Liver (tissue), 9 donors: ENCODE results near the gene ITGB7. TPM values are rescaled to one million over a fixed set of nuclear protein-coding genes. Genes with fewer than 3 reads are reported as not detected.

Experiments
- DNase-seq: peaks from one replicate; pipeline ENCODE4 v3.0.0-alpha.2; 2017; ENCODE audit warnings: low spot score
- H3K27ac ChIP-seq, 2 donors: one replicate each; pipeline ENCODE4 v1.7.0; 2013; ENCODE audit warnings: inconsistent platforms in 2 of 2, low read length in 2 of 2, control low read depth in 1 of 2, low read depth in 1 of 2, mild to moderate bottlenecking in 1 of 2
- H3K27me3 ChIP-seq, 4 donors: one replicate each; pipeline versions ENCODE4 v1.6.1 to v1.7.0; 2013; ENCODE audit warnings: low read length in 3 of 4, inconsistent platforms in 1 of 4, mild to moderate bottlenecking in 1 of 4, moderate library complexity in 1 of 4; ENCODE audit not compliant: control insufficient read depth in 4 of 4, insufficient read depth in 4 of 4
- H3K36me3 ChIP-seq, 4 donors: one replicate each; pipeline versions ENCODE4 v1.6.1 to v1.7.0; 2013; ENCODE audit warnings: low read length in 3 of 4, mild to moderate bottlenecking in 3 of 4, low read depth in 1 of 4, moderate library complexity in 1 of 4; ENCODE audit not compliant: control insufficient read depth in 4 of 4, insufficient read depth in 3 of 4
- H3K4me1 ChIP-seq, 4 donors: one replicate each; pipeline versions ENCODE4 v1.6.1 to v1.7.0; 2013; ENCODE audit warnings: low read length in 3 of 4, mild to moderate bottlenecking in 3 of 4, moderate library complexity in 1 of 4; ENCODE audit not compliant: control insufficient read depth in 4 of 4, insufficient read depth in 4 of 4
- H3K4me3 ChIP-seq, 3 donors: one replicate each; pipeline versions ENCODE4 v1.6.1 to v1.7.0; 2013; ENCODE audit warnings: low read length in 3 of 3, control low read depth in 1 of 3, low read depth in 1 of 3, mild to moderate bottlenecking in 1 of 3
- H3K9ac ChIP-seq, 2 donors: one replicate each; pipeline ENCODE4 v1.7.0; 2013; ENCODE audit warnings: low read length in 2 of 2, mild to moderate bottlenecking in 2 of 2, moderate library complexity in 2 of 2, control low read depth in 1 of 2, low read depth in 1 of 2
- H3K9me3 ChIP-seq, 4 donors: one replicate each; pipeline versions ENCODE4 v1.6.1 to v1.7.0; 2013; ENCODE audit warnings: low read length in 3 of 4; ENCODE audit not compliant: control insufficient read depth in 4 of 4
- EGR1 ChIP-seq, 2 donors: IDR thresholded peaks; 2 replicates each; pipeline ENCODE4 v1.6.1; 2016 to 2018; ENCODE audit warnings: antibody characterized with exemption in 2 of 2, low read depth in 2 of 2
- FOXA1 ChIP-seq: IDR thresholded peaks from 2 replicates; pipeline ENCODE4 v1.6.1; 2016; ENCODE audit warnings: antibody characterized with exemption
- FOXA2 ChIP-seq: IDR thresholded peaks from 2 replicates; pipeline ENCODE4 v1.6.1; 2016; ENCODE audit warnings: antibody characterized with exemption
- GABPA ChIP-seq, 2 donors: IDR thresholded peaks in 1 of 2; conservative IDR thresholded peaks in 1 of 2; 2 replicates each; pipeline ENCODE4 v1.6.1; 2016; ENCODE audit warnings: antibody characterized with exemption in 2 of 2, mild to moderate bottlenecking in 1 of 2, moderate library complexity in 1 of 2
- HNF4A ChIP-seq, 2 donors: conservative IDR thresholded peaks; 2 replicates each; pipeline ENCODE4 v1.6.1; 2016; ENCODE audit warnings: antibody characterized with exemption in 2 of 2, mild to moderate bottlenecking in 2 of 2
- HNF4G ChIP-seq: IDR thresholded peaks from 2 replicates; pipeline ENCODE4 v1.6.1; 2016; ENCODE audit warnings: antibody characterized with exemption
- JUND ChIP-seq, 2 donors: IDR thresholded peaks; 2 replicates each; pipeline ENCODE4 v1.6.1; 2016; ENCODE audit warnings: antibody characterized with exemption in 2 of 2
- NR2F2 ChIP-seq: IDR thresholded peaks from 2 replicates; pipeline ENCODE4 v1.6.1; 2016; ENCODE audit warnings: antibody characterized with exemption
- REST ChIP-seq: IDR thresholded peaks from 2 replicates; pipeline ENCODE4 v1.6.1; 2016; ENCODE audit warnings: antibody characterized with exemption, mild to moderate bottlenecking
- RXRA ChIP-seq, 2 donors: IDR thresholded peaks; 2 replicates each; pipeline ENCODE4 v1.6.1; 2017 to 2018; ENCODE audit warnings: antibody characterized with exemption in 2 of 2, mild to moderate bottlenecking in 1 of 2
- SP1 ChIP-seq: IDR thresholded peaks from 2 replicates; pipeline ENCODE4 v1.6.1; 2018; ENCODE audit warnings: antibody characterized with exemption, mild to moderate bottlenecking
- TAF1 ChIP-seq: conservative IDR thresholded peaks from 2 replicates; pipeline ENCODE4 v1.6.1; 2016; ENCODE audit warnings: antibody characterized with exemption, mild to moderate bottlenecking
- YY1 ChIP-seq: IDR thresholded peaks from 2 replicates; pipeline ENCODE4 v1.6.1; 2016; ENCODE audit warnings: antibody characterized with exemption, mild to moderate bottlenecking
- ZBTB33 ChIP-seq: IDR thresholded peaks from 2 replicates; pipeline ENCODE4 v1.6.1; 2016; ENCODE audit warnings: antibody characterized with exemption
- WGBS: extraction: QIAGEN DNeasy Blood & Tissue Kit; methylation state at CpG from one replicate; pipeline ENCODE4 v1.1.7; 2013; 5-methylcytosine and 5-hydroxymethylcytosine counted together
- polyA plus RNA-seq, 2 donors: library from polyadenylated mRNA; stranded (reverse) in 1 of 2; unstranded in 1 of 2; fragments of 200-250 nt in 1 of 2; fragments of >200 nt in 1 of 2; fragmentation: Nextera tagmentation in 1 of 2; extraction: Ambion mirVana in 1 of 2; gene quantifications; one replicate each; pipeline versions ENCODE4 v1.2.1 to v1.2.3, GENCODE V29; 2013 to 2015
- total RNA-seq, 2 donors: library from RNA; depleted of rRNA; stranded (reverse); fragments of >200 nt; gene quantifications; one replicate each; pipeline ENCODE4 v1.2.3, GENCODE V29; 2014
- TF ChIP-seq, protein P1 (sequence below): IDR thresholded peaks from 2 replicates; pipeline ENCODE4 v1.6.1; 2016; ENCODE audit warnings: antibody characterized with exemption
- TF ChIP-seq, protein P2 (sequence below): fragments of 150-350 bp; IDR thresholded peaks from 2 replicates; pipeline ENCODE4 v1.5.1; 2017; ENCODE audit warnings: improper control_type of control experiment, low read depth, low read length; ENCODE audit not compliant: missing input control
- TF ChIP-seq, protein P3 (sequence below): IDR thresholded peaks from 2 replicates; pipeline ENCODE4 v1.6.1; 2016; ENCODE audit warnings: antibody characterized with exemption
- donor health status: healthy.
- donor health status: healthy.
- donor health status: healthy.
- donor health status: healthy.
- donor health status: healthy.

ITGB7 gene
- total and polyA plus RNA-seq, 4 donors, result 1.7 to 2.4 (median 2.1) TPM

DNA sequence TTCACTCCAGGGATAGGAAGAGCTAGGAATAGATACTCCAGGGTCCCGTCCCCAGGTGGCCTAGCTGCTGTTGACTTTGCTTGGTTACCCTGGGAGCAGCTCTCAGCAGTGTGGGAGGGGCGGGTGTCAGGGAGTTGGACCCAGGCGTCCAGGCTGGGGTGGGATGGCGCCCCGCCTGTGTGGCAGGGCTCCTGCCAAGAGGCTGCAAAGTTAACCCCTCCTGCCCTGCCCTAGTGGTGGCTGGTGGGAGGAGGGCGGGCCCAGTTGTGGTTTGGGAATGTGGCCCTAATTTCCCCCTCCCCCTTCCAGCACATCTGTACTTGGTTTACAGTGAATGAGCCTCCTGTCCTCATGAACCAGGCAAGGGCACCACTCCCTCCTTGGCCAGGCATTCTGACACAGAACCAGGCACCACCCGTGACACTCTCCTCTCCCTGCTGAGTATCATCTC, 26.6 kb upstream of the ITGB7 start:
- no peak overlapping the region for H3K27ac ChIP-seq
- no peak for DNase-seq
- peaks cover 0 to 15% (median 0%) of the 10 kb centered on the region in 4 donors for H3K27me3 ChIP-seq
- H3K4me1 ChIP-seq, result peaks cover 0 to 4% (median 2%) of the 10 kb centered on the region in 4 donors
- no peak overlapping the region for H3K4me3 ChIP-seq
- no peaks in the 10 kb centered on the region for H3K36me3 ChIP-seq
- no peak overlapping the region for H3K9ac ChIP-seq
- WGBS, result 42% methylated on average over 7 of the region's 7 CpGs
- H3K9me3 ChIP-seq, result no peaks in the 10 kb centered on the region
- no peak for TF ChIP-seq EGR1 (IDR thresholded peaks at IDR 0.05; ENCODE audit: low read depth in 2 of 2)

- Histone ChIP-seq H3K9me3 (no peaks in the 10 kb centered on the region), H3K27me3 (peaks cover 0 to 15% (median 0%) of the 10 kb centered on the region in 4 donors), H3K4me1 (peaks cover 0 to 4% (median 2%) of the 10 kb centered on the region in 4 donors), H3K36me3 (no peaks in the 10 kb centered on the region), H3K4me3 (peak overlapping the region in 1 of 3 donors; percentile 49), H3K9ac (no peak overlapping the region), H3K27ac (no peak overlapping the region)
- DNase-seq, result no peak
- no peak for TF ChIP-seq FOXA1
- TF ChIP-seq ZBTB33, result no peak
- TF ChIP-seq, protein P1, sequence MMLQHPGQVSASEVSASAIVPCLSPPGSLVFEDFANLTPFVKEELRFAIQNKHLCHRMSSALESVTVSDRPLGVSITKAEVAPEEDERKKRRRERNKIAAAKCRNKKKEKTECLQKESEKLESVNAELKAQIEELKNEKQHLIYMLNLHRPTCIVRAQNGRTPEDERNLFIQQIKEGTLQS, result no peak
- no peak for TF ChIP-seq JUND (IDR thresholded peaks at IDR 0.05)
- no peak for TF ChIP-seq HNF4A (conservative IDR thresholded peaks at IDR 0.05)
- TF ChIP-seq GABPA (IDR thresholded peaks at IDR 0.05 in 1 of 2, conservative IDR thresholded peaks at IDR 0.05 in 1 of 2), result no peak
- no peak for TF ChIP-seq FOXA2
- TF ChIP-seq, protein P2, sequence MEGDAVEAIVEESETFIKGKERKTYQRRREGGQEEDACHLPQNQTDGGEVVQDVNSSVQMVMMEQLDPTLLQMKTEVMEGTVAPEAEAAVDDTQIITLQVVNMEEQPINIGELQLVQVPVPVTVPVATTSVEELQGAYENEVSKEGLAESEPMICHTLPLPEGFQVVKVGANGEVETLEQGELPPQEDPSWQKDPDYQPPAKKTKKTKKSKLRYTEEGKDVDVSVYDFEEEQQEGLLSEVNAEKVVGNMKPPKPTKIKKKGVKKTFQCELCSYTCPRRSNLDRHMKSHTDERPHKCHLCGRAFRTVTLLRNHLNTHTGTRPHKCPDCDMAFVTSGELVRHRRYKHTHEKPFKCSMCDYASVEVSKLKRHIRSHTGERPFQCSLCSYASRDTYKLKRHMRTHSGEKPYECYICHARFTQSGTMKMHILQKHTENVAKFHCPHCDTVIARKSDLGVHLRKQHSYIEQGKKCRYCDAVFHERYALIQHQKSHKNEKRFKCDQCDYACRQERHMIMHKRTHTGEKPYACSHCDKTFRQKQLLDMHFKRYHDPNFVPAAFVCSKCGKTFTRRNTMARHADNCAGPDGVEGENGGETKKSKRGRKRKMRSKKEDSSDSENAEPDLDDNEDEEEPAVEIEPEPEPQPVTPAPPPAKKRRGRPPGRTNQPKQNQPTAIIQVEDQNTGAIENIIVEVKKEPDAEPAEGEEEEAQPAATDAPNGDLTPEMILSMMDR, result no peak
- no peak for TF ChIP-seq YY1
- TF ChIP-seq NR2F2, result no peak
- no peak for TF ChIP-seq EGR1 (IDR thresholded peaks at IDR 0.05; ENCODE audit: low read depth in 2 of 2)
- TF ChIP-seq, protein P3, sequence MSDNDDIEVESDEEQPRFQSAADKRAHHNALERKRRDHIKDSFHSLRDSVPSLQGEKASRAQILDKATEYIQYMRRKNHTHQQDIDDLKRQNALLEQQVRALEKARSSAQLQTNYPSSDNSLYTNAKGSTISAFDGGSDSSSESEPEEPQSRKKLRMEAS, result no peak
- TF ChIP-seq TAF1, result no peak
- TF ChIP-seq SP1, result no peak
- no peak for TF ChIP-seq HNF4G
- no peak for TF ChIP-seq RXRA (IDR thresholded peaks at IDR 0.05)
- TF ChIP-seq REST, result no peak
- WGBS, result 28% methylated on average over 11 of the region's 11 CpGs
Measured at GRCh38 chr12:53232646-53233461, 25.8 kb upstream of the ITGB7 start.
